Right lobe of liver (tissue), 4 donors: ENCODE measurements around the gene FHIP1A.

Experiments used
- POLR2A ChIP-seq: fragments of 450-650 bp; IDR thresholded peaks from one replicate; pipeline ENCODE4 v1.6.1; 2017; ENCODE audit warnings: antibody characterized with exemption, mild to moderate bottlenecking
- TF ChIP-seq, protein P1 (sequence below), 4 donors: fragments of 200-600 bp in 3 of 4; fragments of 450-650 bp in 1 of 4; IDR thresholded peaks; one replicate each; pipeline versions ENCODE4 v1.5.1 to v1.8.0; 2016 to 2022; ENCODE audit warnings: antibody characterized with exemption in 4 of 4, mild to moderate bottlenecking in 2 of 4
- donor health status: DM: no; HTN: no; CAD: no.
- donor health status: DM: no; HTN: no; CAD: no.
- donor health status: DM: no; HTN: yes; CAD: no.

DNA sequence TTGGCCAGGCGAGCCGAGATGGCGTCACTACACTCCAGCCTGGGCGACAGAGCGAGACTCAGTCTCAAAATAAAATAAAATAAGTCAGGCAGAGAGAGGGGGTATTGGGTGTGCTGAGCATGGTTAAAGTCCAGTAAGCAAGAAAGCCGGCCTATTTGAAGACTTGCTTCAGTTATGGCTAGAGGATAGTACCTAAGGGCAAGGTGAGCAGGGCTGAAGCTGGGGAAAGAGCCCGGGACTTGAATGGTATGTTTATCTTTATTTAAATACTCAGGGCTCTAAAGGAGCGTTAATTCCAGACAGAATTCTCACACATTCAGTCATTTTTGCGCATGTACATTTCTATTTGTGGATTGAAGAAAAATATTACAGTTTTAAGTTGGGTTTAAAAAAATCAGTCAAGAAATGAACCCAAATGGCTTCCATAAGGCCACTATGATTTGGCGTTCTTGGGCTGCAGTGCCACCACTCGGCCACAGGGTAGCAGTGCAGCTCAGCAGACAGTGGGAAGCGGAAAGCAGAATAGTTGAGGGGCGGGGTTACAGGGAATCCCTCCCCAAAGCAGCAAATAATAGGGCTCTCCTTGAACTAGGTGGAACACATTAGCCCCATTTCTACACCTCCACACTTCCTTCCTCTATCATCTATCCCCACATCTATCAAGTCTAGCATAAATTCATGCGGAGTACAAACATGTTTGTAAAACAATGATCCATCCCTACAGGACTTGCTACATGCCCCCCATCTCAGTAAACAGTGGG is 46.4 kb upstream of the FHIP1A start:
- TF ChIP-seq POLR2A: no peak
- TF ChIP-seq, protein P1, sequence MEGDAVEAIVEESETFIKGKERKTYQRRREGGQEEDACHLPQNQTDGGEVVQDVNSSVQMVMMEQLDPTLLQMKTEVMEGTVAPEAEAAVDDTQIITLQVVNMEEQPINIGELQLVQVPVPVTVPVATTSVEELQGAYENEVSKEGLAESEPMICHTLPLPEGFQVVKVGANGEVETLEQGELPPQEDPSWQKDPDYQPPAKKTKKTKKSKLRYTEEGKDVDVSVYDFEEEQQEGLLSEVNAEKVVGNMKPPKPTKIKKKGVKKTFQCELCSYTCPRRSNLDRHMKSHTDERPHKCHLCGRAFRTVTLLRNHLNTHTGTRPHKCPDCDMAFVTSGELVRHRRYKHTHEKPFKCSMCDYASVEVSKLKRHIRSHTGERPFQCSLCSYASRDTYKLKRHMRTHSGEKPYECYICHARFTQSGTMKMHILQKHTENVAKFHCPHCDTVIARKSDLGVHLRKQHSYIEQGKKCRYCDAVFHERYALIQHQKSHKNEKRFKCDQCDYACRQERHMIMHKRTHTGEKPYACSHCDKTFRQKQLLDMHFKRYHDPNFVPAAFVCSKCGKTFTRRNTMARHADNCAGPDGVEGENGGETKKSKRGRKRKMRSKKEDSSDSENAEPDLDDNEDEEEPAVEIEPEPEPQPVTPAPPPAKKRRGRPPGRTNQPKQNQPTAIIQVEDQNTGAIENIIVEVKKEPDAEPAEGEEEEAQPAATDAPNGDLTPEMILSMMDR (IDR thresholded peaks at IDR 0.05): peak; percentile 94 to 98 (median 96)
